Measurements from ENCODE around the gene SHISA5. TPM values are rescaled to one million over a fixed set of nuclear protein-coding genes. Genes with fewer than 3 reads are reported as not detected.

Gene SHISA5
- polyA plus RNA-seq, 3 donors, result 147 to 266 (median 242) TPM

- Histone ChIP-seq H2AFZ (ENCODE audit: insufficient read depth, low read depth, low read length, poor library complexity, severe bottlenecking) (no peak overlapping the region), H3K27ac (ENCODE audit: low read depth in 1 of 2, low read length in 2 of 2) (peak overlapping the region in 1 of 2 donors; percentile 97), H3K36me3 (replicated peaks in 1 of 2; ENCODE audit: control insufficient read depth in 1 of 2, insufficient read depth in 2 of 2, low read length in 2 of 2) (peaks cover 15 to 34% of the 10 kb centered on the region in 2 donors), H3K4me1 (ENCODE audit: control insufficient read depth in 1 of 2, insufficient read depth in 2 of 2, low read length in 2 of 2) (peaks cover 27 to 41% of the 10 kb centered on the region in 2 donors), H3K27me3 (ENCODE audit: control insufficient read depth in 2 of 2, insufficient read depth in 2 of 2, low read length in 2 of 2) (no peaks in the 10 kb centered on the region), H3K4me2 (replicated peaks; ENCODE audit: extremely low read depth, low read length, poor library complexity, severe bottlenecking) (no peak overlapping the region), H3K4me3 (replicated peaks in 1 of 3; ENCODE audit: low read depth in 2 of 3, low read length in 3 of 3) (no peak overlapping the region), H3K79me2 (ENCODE audit: insufficient read depth, low read length) (peaks cover 45% of the 10 kb centered on the region), H3K9me3 (replicated peaks in 1 of 2; ENCODE audit: control insufficient read depth in 1 of 2, insufficient read depth in 1 of 2, low read length in 2 of 2) (no peaks in the 10 kb centered on the region), H4K20me1 (ENCODE audit: insufficient read depth, low read length) (peaks cover 4% of the 10 kb centered on the region), H3K9ac (ENCODE audit: insufficient read depth, low read length, poor library complexity, severe bottlenecking) (no peak overlapping the region)
- Mint-ChIP-seq H3K4me3 (no peak overlapping the region), H3K9me3 (no peaks in the 10 kb centered on the region), H3K27ac (peak overlapping the region in 4 of 7 donors; percentile 10 to 93 (median 52)), H3K4me1 (peaks cover 41% of the 10 kb centered on the region), H3K36me3 (peaks cover 12 to 34% of the 10 kb centered on the region in 2 donors), H3K27me3 (ENCODE audit: low read depth in 3 of 3) (peaks cover 0 to 3% (median 0%) of the 10 kb centered on the region in 3 donors)
- no peak for DNase-seq
- intact Hi-C loops (cut with micrococcal nuclease), result loop anchor here in 1 of 2 donors (10.0 kb wide), 3 partner anchors 257 to 1157 kb away; partner anchors contain the start of genes CDC25A, KIF9, KLHL18 and SMARCC1
- TF ChIP-seq CTCF (IDR thresholded peaks at IDR 0.05), result no peak
- WGBS (ENCODE audit: insufficient coverage), result 100% methylated on average over 3 of the region's 6 CpGs
Measured at GRCh38 chr3:48441940-48442339, 62.0 kb downstream of the SHISA5 start.

GRCh38 chr3:48440590-48440958 lies 63.4 kb downstream of the SHISA5 start:
- H3K4me3 ChIP-seq (replicated peaks in 1 of 3; ENCODE audit: low read depth in 2 of 3, low read length in 3 of 3), result peak overlapping the region; percentile 81 to 86 (median 84)
- Mint-ChIP-seq H3K4me3 (peak overlapping the region; percentile 98 to 99), H3K36me3 (peaks cover 12 to 34% of the 10 kb centered on the region in 2 donors), H3K4me1 (peaks cover 33% of the 10 kb centered on the region), H3K27me3 (ENCODE audit: low read depth in 3 of 3) (peaks cover 0 to 3% (median 0%) of the 10 kb centered on the region in 3 donors), H3K9me3 (no peaks in the 10 kb centered on the region), H3K27ac (peak overlapping the region; percentile 93 to 99 (median 98))
- peak overlapping the region; percentile 86 for H2AFZ ChIP-seq (ENCODE audit: insufficient read depth, low read depth, low read length, poor library complexity, severe bottlenecking)
- H4K20me1 ChIP-seq (ENCODE audit: insufficient read depth, low read length), result peaks cover 4% of the 10 kb centered on the region
- no peak for DNase-seq
- H3K36me3 ChIP-seq (replicated peaks in 1 of 2; ENCODE audit: control insufficient read depth in 1 of 2, insufficient read depth in 2 of 2, low read length in 2 of 2), result peaks cover 15 to 34% of the 10 kb centered on the region in 2 donors
- H3K27ac ChIP-seq (ENCODE audit: low read depth in 1 of 2, low read length in 2 of 2), result peak overlapping the region; percentile 77 to 97
- TF ChIP-seq CTCF (IDR thresholded peaks at IDR 0.05), result no peak
- 0% methylated on average over 18 of the region's 21 CpGs for WGBS (ENCODE audit: insufficient coverage)
- peaks cover 45% of the 10 kb centered on the region for H3K79me2 ChIP-seq (ENCODE audit: insufficient read depth, low read length)
- intact Hi-C loops (cut with micrococcal nuclease), result loop anchor here in 1 of 2 donors (10.0 kb wide), 3 partner anchors 256 to 1156 kb away; partner anchors contain the start of genes CDC25A, KIF9, KLHL18 and SMARCC1
- H3K9ac ChIP-seq (ENCODE audit: insufficient read depth, low read length, poor library complexity, severe bottlenecking), result peak overlapping the region; percentile 91
- H3K4me1 ChIP-seq (ENCODE audit: control insufficient read depth in 1 of 2, insufficient read depth in 2 of 2, low read length in 2 of 2), result peaks cover 25 to 40% of the 10 kb centered on the region in 2 donors
- no peaks in the 10 kb centered on the region for H3K27me3 ChIP-seq (ENCODE audit: control insufficient read depth in 2 of 2, insufficient read depth in 2 of 2, low read length in 2 of 2)
- no peaks in the 10 kb centered on the region for H3K9me3 ChIP-seq (replicated peaks in 1 of 2; ENCODE audit: control insufficient read depth in 1 of 2, insufficient read depth in 1 of 2, low read length in 2 of 2)
- H3K4me2 ChIP-seq (replicated peaks; ENCODE audit: extremely low read depth, low read length, poor library complexity, severe bottlenecking), result peak overlapping the region; percentile 83

Measured in CD14-positive monocyte (primary cell).